CD4-positive, alpha-beta T cell (primary cell): ENCODE results near the gene GATAD2B. TPM values are rescaled to one million over a fixed set of nuclear protein-coding genes. Genes with fewer than 3 reads are reported as not detected.

Experiments
- ATAC-seq: fragments of 200-7000 bp; cut with Tn5 transposase; one replicate; pipeline ENCODE4 v1.10.0; 2022; ENCODE audit warnings: mild to moderate bottlenecking; ENCODE audit not compliant: poor library complexity
- CTCF ChIA-PET: fragments of 350-600 bp; sonication (Branson Sonifier 250); formaldehyde crosslinking; loops from one replicate; lab custom pipeline; 2021; ENCODE audit warnings: antibody characterized with exemption, inconsistent platforms; lab: Charles Lee
- POLR2A ChIA-PET: fragments of 350-600 bp; sonication (Branson Sonifier 250); formaldehyde crosslinking; loops from one replicate; lab custom pipeline; 2021; ENCODE audit warnings: antibody characterized with exemption, inconsistent platforms; lab: Charles Lee
- DNase-seq, 14 experiments: peaks; one replicate each; pipeline ENCODE4 v3.0.0-alpha.2; 2013 to 2020; ENCODE audit warnings: mixed read lengths in 2 of 14
- H3K27ac ChIP-seq, 2 donors: one replicate each; pipeline versions ENCODE4 v1.5.1 to v1.7.0; 2013; ENCODE audit warnings: low read length in 2 of 2, low read depth in 1 of 2, mild to moderate bottlenecking in 1 of 2
- H3K27me3 ChIP-seq, 2 experiments: 1 replicate in 1 of 2; 2 replicates in 1 of 2; pipeline versions ENCODE4 v1.6.1 to v1.7.0; 2013; ENCODE audit warnings: low read length in 2 of 2, control low read depth in 1 of 2, mild to moderate bottlenecking in 1 of 2, moderate library complexity in 1 of 2; ENCODE audit not compliant: insufficient read depth in 2 of 2, control insufficient read depth in 1 of 2
- H3K36me3 ChIP-seq: one replicate; pipeline ENCODE4 v1.6.1; 2013; ENCODE audit warnings: low read length, control low read depth; ENCODE audit not compliant: insufficient read depth
- H3K4me1 ChIP-seq: one replicate; pipeline ENCODE4 v1.6.1; 2013; ENCODE audit warnings: low read length, control low read depth; ENCODE audit not compliant: insufficient read depth
- H3K4me3 ChIP-seq: one replicate; pipeline ENCODE4 v1.5.1; 2013; ENCODE audit warnings: mild to moderate bottlenecking, low read length, moderate library complexity
- H3K9me3 ChIP-seq, 2 experiments: 1 replicate in 1 of 2; 2 replicates in 1 of 2; pipeline versions ENCODE4 v1.6.1 to v1.7.0; 2013; ENCODE audit warnings: low read length in 2 of 2, mild to moderate bottlenecking in 2 of 2, control low read depth in 1 of 2, moderate library complexity in 1 of 2; ENCODE audit not compliant: control insufficient read depth in 1 of 2, insufficient read depth in 1 of 2
- H3K27ac Mint-ChIP-seq: one replicate; pipeline ENCODE4 v1.8.0; 2020; ENCODE audit warnings: mixed read lengths
- H3K27me3 Mint-ChIP-seq: one replicate; pipeline ENCODE4 v1.8.0; 2021; ENCODE audit warnings: mixed read lengths
- H3K36me3 Mint-ChIP-seq: one replicate; pipeline ENCODE4 v1.8.0; 2021; ENCODE audit warnings: low read depth, mixed read lengths
- H3K4me1 Mint-ChIP-seq: one replicate; pipeline ENCODE4 v1.8.0; 2021; ENCODE audit warnings: low read depth, mixed read lengths
- H3K4me3 Mint-ChIP-seq: one replicate; pipeline ENCODE4 v1.8.0; 2020; ENCODE audit warnings: mild to moderate bottlenecking, mixed read lengths
- H3K9me3 Mint-ChIP-seq: one replicate; pipeline ENCODE4 v1.8.0; 2020; ENCODE audit warnings: mixed read lengths
- CTCF ChIP-seq: fragments of 200-600 bp; IDR thresholded peaks from one replicate; pipeline ENCODE4 v1.8.0; 2022; ENCODE audit warnings: antibody characterized with exemption, mild to moderate bottlenecking
- intact Hi-C, 2 experiments: fragments of 100-400 bp; cut with DNase I in 1 of 2; cut with micrococcal nuclease in 1 of 2; formaldehyde crosslinking; loops; one replicate each; pipeline versions ENCODE4 v1.15.1 to v1.9.0; 2023 to 2025; cut with DNase I, micrococcal nuclease
- total RNA-seq, 174 experiments: library from RNA in 2 of 174; stranded (reverse) in 2 of 174; gene quantifications; one replicate each; pipeline ENCODE4 v1.2.3 and lab custom pipeline; 2021 to 2026

Gene GATAD2B
- total RNA-seq, 2 experiments from 2014 or later: 51.6 to 52.3 TPM

- H3K27me3 ChIP-seq: no peaks in the 10 kb centered on the region
- peak overlapping the region; percentile 92 for H3K27ac Mint-ChIP-seq
- no peaks in the 10 kb centered on the region for H3K9me3 Mint-ChIP-seq
- H3K4me3 ChIP-seq: peak overlapping the region; percentile 89
- POLR2A ChIA-PET: interaction anchor here (0.9 to 3.7 kb wide), 11 partner anchors 8 to 417 kb away, joined by 3 to 52 read pairs (median 7); partner anchors contain the start of genes CHTOP, DENND4B, GATAD2B and JTB
- no peaks in the 10 kb centered on the region for H3K9me3 ChIP-seq
- peaks cover 62% of the 10 kb centered on the region for H3K4me1 Mint-ChIP-seq
- H3K36me3 Mint-ChIP-seq: peaks cover 34% of the 10 kb centered on the region
- H3K36me3 ChIP-seq: no peaks in the 10 kb centered on the region
- H3K27ac ChIP-seq: peak overlapping the region; percentile 85 to 93
- ATAC-seq (no peak), DNase-seq (peak in 3 of 14 experiments; percentile 23 to 62 (median 58))
- intact Hi-C loops: loop anchor here in 1 of 2 experiments (1.0 kb wide), 1 partner anchor 28 kb away; the partner anchor contains the start of gene RPS27
- CTCF ChIA-PET: interaction anchor here (1.8 to 2.6 kb wide), 2 partner anchors 15 to 17 kb away, joined by 10 read pairs; partner anchors contain the start of genes DENND4B and JTB
- peaks cover 61% of the 10 kb centered on the region for H3K4me1 ChIP-seq
- TF ChIP-seq CTCF: no peak
- peak overlapping the region; percentile 94 for H3K4me3 Mint-ChIP-seq
- no peaks in the 10 kb centered on the region for H3K27me3 Mint-ChIP-seq
These were observed 39.6 kb upstream of the GATAD2B start for GRCh38 chr1:153962088-153963029.

GRCh38 chr1:153961421-153961820, 38.6 kb upstream of the GATAD2B start:
- DNase-seq (no peak), ATAC-seq (no peak)
- CTCF ChIA-PET: interaction anchor here (2.6 kb wide), 1 partner anchor 16 kb away, joined by 10 read pairs; the partner anchor contains the start of gene JTB
- Mint-ChIP-seq H3K36me3 (peaks cover 36% of the 10 kb centered on the region), H3K4me1 (peaks cover 63% of the 10 kb centered on the region), H3K27ac (peak overlapping the region; percentile 92), H3K4me3 (peak overlapping the region; percentile 94), H3K9me3 (no peaks in the 10 kb centered on the region), H3K27me3 (no peaks in the 10 kb centered on the region)
- Histone ChIP-seq H3K4me1 (peaks cover 67% of the 10 kb centered on the region), H3K9me3 (no peaks in the 10 kb centered on the region), H3K4me3 (no peak overlapping the region), H3K36me3 (no peaks in the 10 kb centered on the region), H3K27ac (no peak overlapping the region), H3K27me3 (no peaks in the 10 kb centered on the region)
- POLR2A ChIA-PET: interaction anchor here (3.7 kb wide), 1 partner anchor 15 kb away, joined by 52 read pairs; the partner anchor contains the start of gene JTB
- intact Hi-C loops: no loop called here
- no peak for TF ChIP-seq CTCF

- ATAC-seq (no peak), DNase-seq (no peak)
- intact Hi-C loops: no loop called here
- peak overlapping the region; percentile 94 for H3K4me3 Mint-ChIP-seq
- H3K27me3 Mint-ChIP-seq: no peaks in the 10 kb centered on the region
- ChIA-PET POLR2A (interaction anchor here (4.4 to 5.0 kb wide), 2 partner anchors 16 to 32 kb away, joined by 51 to 58 read pairs; partner anchors contain the start of genes JTB and RPS27), CTCF (no interaction called here)
- Histone ChIP-seq H3K27me3 (no peaks in the 10 kb centered on the region), H3K4me3 (no peak overlapping the region), H3K36me3 (no peaks in the 10 kb centered on the region), H3K4me1 (peaks cover 67% of the 10 kb centered on the region), H3K27ac (no peak overlapping the region), H3K9me3 (no peaks in the 10 kb centered on the region)
- H3K9me3 Mint-ChIP-seq: no peaks in the 10 kb centered on the region
- peaks cover 36% of the 10 kb centered on the region for H3K36me3 Mint-ChIP-seq
- H3K4me1 Mint-ChIP-seq: peaks cover 64% of the 10 kb centered on the region
- TF ChIP-seq CTCF: no peak
- H3K27ac Mint-ChIP-seq: peak overlapping the region; percentile 63
These were observed 37.4 kb upstream of the GATAD2B start for GRCh38 chr1:153960206-153960605.
